Mesothelial cell of epicardium (in vitro differentiated cells): Measurements from ENCODE around the gene SRMS. TPM values are rescaled to one million over a fixed set of nuclear protein-coding genes. Genes with fewer than 3 reads are reported as not detected.

Experiments
- DNase-seq, 2 experiments: peaks; one replicate each; pipeline ENCODE4 v3.0.0; 2021; ENCODE audit warnings: low spot score in 2 of 2; ENCODE audit not compliant: unreplicated experiment in 2 of 2
- H3K27ac Mint-ChIP-seq: 2 replicates; pipeline ENCODE4 v1.8.0; 2021; ENCODE audit warnings: mixed read lengths
- H3K27me3 Mint-ChIP-seq: 2 replicates; pipeline ENCODE4 v1.8.0; 2021; ENCODE audit warnings: low read depth, mixed read lengths
- H3K36me3 Mint-ChIP-seq: 2 replicates; pipeline ENCODE4 v1.8.0; 2021; ENCODE audit warnings: mixed read lengths
- H3K4me1 Mint-ChIP-seq: 2 replicates; pipeline ENCODE4 v1.8.0; 2021; ENCODE audit warnings: mixed read lengths
- H3K4me3 Mint-ChIP-seq: 2 replicates; pipeline ENCODE4 v1.8.0; 2021; ENCODE audit warnings: mild to moderate bottlenecking, moderate library complexity, mixed read lengths
- H3K9me3 Mint-ChIP-seq: 2 replicates; pipeline ENCODE4 v1.8.0; 2021; ENCODE audit warnings: mixed read lengths
- CTCF ChIP-seq: fragments of 200-600 bp; sonication (generic); IDR thresholded peaks from one replicate; pipeline ENCODE4 v1.5.0; 2021; ENCODE audit warnings: antibody characterized with exemption; ENCODE audit not compliant: unreplicated experiment
- total RNA-seq: library from RNA; stranded (reverse); gene quantifications from 3 replicates; pipeline ENCODE4 v1.2.1, GENCODE V29; 2021

SRMS gene
- total RNA-seq, 1 donor from 2014 or later: not detected

- no peak for DNase-seq
- Mint-ChIP-seq H3K4me3 (no peak overlapping the region), H3K4me1 (peaks cover 4% of the 10 kb centered on the region), H3K9me3 (no peaks in the 10 kb centered on the region), H3K27ac (no peak overlapping the region), H3K27me3 (peaks cover 56% of the 10 kb centered on the region), H3K36me3 (no peaks in the 10 kb centered on the region)
- no peak for TF ChIP-seq CTCF
Measured at GRCh38 chr20:63492518-63492917, 55.0 kb downstream of the SRMS start.

- no peak for DNase-seq
- Mint-ChIP-seq H3K4me1 (peaks cover 2% of the 10 kb centered on the region), H3K36me3 (no peaks in the 10 kb centered on the region), H3K9me3 (no peaks in the 10 kb centered on the region), H3K4me3 (no peak overlapping the region), H3K27me3 (peaks cover 53% of the 10 kb centered on the region), H3K27ac (no peak overlapping the region)
- TF ChIP-seq CTCF: no peak
Measured at GRCh38 chr20:63491635-63492230, 55.8 kb downstream of the SRMS start.

GRCh38 chr20:63491078-63491477, 56.5 kb downstream of the SRMS start:
- TF ChIP-seq CTCF: no peak
- no peaks in the 10 kb centered on the region for H3K4me1 Mint-ChIP-seq
- no peak overlapping the region for H3K4me3 Mint-ChIP-seq
- H3K9me3 Mint-ChIP-seq: no peaks in the 10 kb centered on the region
- peaks cover 50% of the 10 kb centered on the region for H3K27me3 Mint-ChIP-seq
- no peak overlapping the region for H3K27ac Mint-ChIP-seq
- DNase-seq: no peak
- H3K36me3 Mint-ChIP-seq: no peaks in the 10 kb centered on the region

Other genes with a start within 250 kb of the SRMS start
- 0.11 to 0.63 TPM (median 0.43 TPM) in 3 replicates for gene CHRNA4, start 186.4 kb downstream of the SRMS start, total RNA-seq
- gene KCNQ2, start 75.1 kb downstream of the SRMS start, total RNA-seq: 9.7 to 11.8 TPM (median 10.0 TPM) in 3 replicates
- 14.4 to 15.6 TPM (median 14.6 TPM) in 3 replicates for gene EEF1A2, start 48.7 kb downstream of the SRMS start, total RNA-seq
- 258 to 271 TPM (median 269 TPM) in 3 replicates for gene PPDPF, start 27.0 kb downstream of the SRMS start, total RNA-seq
- 0.11 to 0.18 TPM in 2 of 3 replicates, not detected in the other for gene PTK6, start 10.4 kb downstream of the SRMS start, total RNA-seq
- 0.86 to 1.4 TPM (median 1.1 TPM) in 3 replicates for gene FNDC11, start 6.4 kb upstream of the SRMS start, total RNA-seq
- gene HELZ2, start 26.5 kb upstream of the SRMS start, total RNA-seq: 35.1 to 44.4 TPM (median 40.0 TPM) in 3 replicates
- 16.1 to 17.2 TPM (median 17.0 TPM) in 3 replicates for gene GMEB2, start 79.4 kb upstream of the SRMS start, total RNA-seq
- 29.9 to 34.1 TPM (median 32.1 TPM) in 3 replicates for gene STMN3, start 105.7 kb upstream of the SRMS start, total RNA-seq
- gene RTEL1, start 110.6 kb upstream of the SRMS start, total RNA-seq: 38.7 to 45.2 TPM (median 42.2 TPM) in 3 replicates
- 1.6 TPM in 1 of 3 replicates, not detected in the others for gene TNFRSF6B, start 148.9 kb upstream of the SRMS start, total RNA-seq
- gene ARFRP1, start 160.2 kb upstream of the SRMS start, total RNA-seq: 45.3 to 47.2 TPM (median 46.1 TPM) in 3 replicates
- 31.3 to 36.6 TPM (median 34.6 TPM) in 3 replicates for gene ZGPAT, start 160.3 kb upstream of the SRMS start, total RNA-seq
- gene LIME1, start 188.9 kb upstream of the SRMS start, total RNA-seq: 13.8 to 18.4 TPM (median 16.5 TPM) in 3 replicates
- gene SLC2A4RG, start 192.0 kb upstream of the SRMS start, total RNA-seq: 114 to 122 TPM (median 122 TPM) in 3 replicates